ENCODE measurements around the gene ABHD17C. TPM values are rescaled to one million over a fixed set of nuclear protein-coding genes. Genes with fewer than 3 reads are reported as not detected.

Gene ABHD17C
- polyA plus RNA-seq, 2 of the 4 experiments (the other 2 are of a cell fraction): 14.0 to 23.7 TPM

DNA sequence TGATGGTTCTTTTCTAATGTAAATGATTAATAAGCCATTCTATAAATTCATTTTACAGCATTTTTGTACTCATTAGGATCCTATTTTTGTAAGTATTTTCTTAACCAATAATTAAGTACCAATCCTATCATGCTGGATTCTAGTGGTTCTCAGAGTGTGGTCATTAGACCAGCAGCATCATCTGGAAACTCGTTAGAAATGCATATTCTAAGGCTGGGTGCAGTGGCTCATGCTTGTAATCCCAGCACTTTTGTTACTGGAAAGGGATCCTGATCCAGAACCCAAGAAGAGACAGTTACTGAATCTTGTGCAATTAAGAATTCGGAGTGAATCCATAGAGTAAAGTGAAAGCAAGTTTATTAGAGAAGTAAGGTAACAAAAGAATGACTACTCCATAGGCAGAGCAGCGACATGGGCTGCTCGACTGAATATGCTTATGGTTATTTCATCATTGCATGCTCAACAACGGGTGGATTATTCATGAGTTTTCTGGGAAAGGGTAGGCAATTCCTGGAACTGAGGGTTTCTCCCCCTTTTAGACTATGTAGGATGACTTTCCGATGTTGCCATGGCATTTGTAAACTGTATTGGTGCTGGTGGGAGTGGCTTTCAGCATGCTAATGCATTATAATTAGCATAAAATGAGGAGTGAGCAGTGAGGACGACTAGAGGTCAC lies 74.2 kb downstream of the ABHD17C start:
- FAIRE-seq (no peak), DNase-seq (ENCODE audit: low read depth in 1 of 2, low spot score in 1 of 2) (no peak), ATAC-seq (no peak)
- no peak overlapping the region for H3K27ac ChIP-seq
- WGBS (ENCODE audit: missing lambda C conversion rate): 77% methylated on average over 7 of the region's 7 CpGs
- H3K9me3 ChIP-seq: no peaks in the 10 kb centered on the region
- ChIA-PET CTCF (interaction anchor here (1.2 to 7.2 kb wide), 4 partner anchors 9 to 497 kb away, joined by 3 to 96 read pairs (median 12); partner anchors contain the start of gene CEMIP), POLR2A (no interaction called here)
- TF ChIP-seq CEBPB (IDR thresholded peaks at IDR 0.05) (no peak), ESRRA (IDR thresholded peaks at IDR 0.05; ENCODE audit: borderline replicate concordance, low read length) (no peak), HOXB5 (CRISPR knock-in tag; IDR thresholded peaks at IDR 0.05) (no peak), EHF (CRISPR knock-in tag; IDR thresholded peaks at IDR 0.05) (no peak), SMC3 (IDR thresholded peaks at IDR 0.05) (no peak), TFCP2L1 (CRISPR knock-in tag; IDR thresholded peaks at IDR 0.05) (no peak), BHLHE40 (IDR thresholded peaks at IDR 0.05; ENCODE audit: low read depth, low read length) (no peak), POLR2AphosphoS2 (conservative IDR thresholded peaks at IDR 0.05; ENCODE audit: low read length) (no peak), FOSB (CRISPR knock-in tag; IDR thresholded peaks at IDR 0.05) (no peak), RAD21 (conservative IDR thresholded peaks at IDR 0.05 in 1 of 2, IDR thresholded peaks at IDR 0.05 in 1 of 2) (no peak)
- TF ChIP-seq, protein P1, sequence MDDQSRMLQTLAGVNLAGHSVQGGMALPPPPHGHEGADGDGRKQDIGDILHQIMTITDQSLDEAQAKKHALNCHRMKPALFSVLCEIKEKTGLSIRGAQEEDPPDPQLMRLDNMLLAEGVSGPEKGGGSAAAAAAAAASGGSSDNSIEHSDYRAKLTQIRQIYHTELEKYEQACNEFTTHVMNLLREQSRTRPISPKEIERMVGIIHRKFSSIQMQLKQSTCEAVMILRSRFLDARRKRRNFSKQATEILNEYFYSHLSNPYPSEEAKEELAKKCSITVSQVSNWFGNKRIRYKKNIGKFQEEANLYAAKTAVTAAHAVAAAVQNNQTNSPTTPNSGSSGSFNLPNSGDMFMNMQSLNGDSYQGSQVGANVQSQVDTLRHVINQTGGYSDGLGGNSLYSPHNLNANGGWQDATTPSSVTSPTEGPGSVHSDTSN (IDR thresholded peaks at IDR 0.05): no peak
- TF ChIP-seq, protein P2, sequence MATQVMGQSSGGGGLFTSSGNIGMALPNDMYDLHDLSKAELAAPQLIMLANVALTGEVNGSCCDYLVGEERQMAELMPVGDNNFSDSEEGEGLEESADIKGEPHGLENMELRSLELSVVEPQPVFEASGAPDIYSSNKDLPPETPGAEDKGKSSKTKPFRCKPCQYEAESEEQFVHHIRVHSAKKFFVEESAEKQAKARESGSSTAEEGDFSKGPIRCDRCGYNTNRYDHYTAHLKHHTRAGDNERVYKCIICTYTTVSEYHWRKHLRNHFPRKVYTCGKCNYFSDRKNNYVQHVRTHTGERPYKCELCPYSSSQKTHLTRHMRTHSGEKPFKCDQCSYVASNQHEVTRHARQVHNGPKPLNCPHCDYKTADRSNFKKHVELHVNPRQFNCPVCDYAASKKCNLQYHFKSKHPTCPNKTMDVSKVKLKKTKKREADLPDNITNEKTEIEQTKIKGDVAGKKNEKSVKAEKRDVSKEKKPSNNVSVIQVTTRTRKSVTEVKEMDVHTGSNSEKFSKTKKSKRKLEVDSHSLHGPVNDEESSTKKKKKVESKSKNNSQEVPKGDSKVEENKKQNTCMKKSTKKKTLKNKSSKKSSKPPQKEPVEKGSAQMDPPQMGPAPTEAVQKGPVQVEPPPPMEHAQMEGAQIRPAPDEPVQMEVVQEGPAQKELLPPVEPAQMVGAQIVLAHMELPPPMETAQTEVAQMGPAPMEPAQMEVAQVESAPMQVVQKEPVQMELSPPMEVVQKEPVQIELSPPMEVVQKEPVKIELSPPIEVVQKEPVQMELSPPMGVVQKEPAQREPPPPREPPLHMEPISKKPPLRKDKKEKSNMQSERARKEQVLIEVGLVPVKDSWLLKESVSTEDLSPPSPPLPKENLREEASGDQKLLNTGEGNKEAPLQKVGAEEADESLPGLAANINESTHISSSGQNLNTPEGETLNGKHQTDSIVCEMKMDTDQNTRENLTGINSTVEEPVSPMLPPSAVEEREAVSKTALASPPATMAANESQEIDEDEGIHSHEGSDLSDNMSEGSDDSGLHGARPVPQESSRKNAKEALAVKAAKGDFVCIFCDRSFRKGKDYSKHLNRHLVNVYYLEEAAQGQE (IDR thresholded peaks at IDR 0.05): no peak
- H3K4me3 ChIP-seq: no peak overlapping the region
- no peak overlapping the region for H3K4me2 ChIP-seq
- 0 out of 3 replicates have a peak, but pooled peaks cover 4% of the 10 kb centered on the region for H3K4me1 ChIP-seq

DNA sequence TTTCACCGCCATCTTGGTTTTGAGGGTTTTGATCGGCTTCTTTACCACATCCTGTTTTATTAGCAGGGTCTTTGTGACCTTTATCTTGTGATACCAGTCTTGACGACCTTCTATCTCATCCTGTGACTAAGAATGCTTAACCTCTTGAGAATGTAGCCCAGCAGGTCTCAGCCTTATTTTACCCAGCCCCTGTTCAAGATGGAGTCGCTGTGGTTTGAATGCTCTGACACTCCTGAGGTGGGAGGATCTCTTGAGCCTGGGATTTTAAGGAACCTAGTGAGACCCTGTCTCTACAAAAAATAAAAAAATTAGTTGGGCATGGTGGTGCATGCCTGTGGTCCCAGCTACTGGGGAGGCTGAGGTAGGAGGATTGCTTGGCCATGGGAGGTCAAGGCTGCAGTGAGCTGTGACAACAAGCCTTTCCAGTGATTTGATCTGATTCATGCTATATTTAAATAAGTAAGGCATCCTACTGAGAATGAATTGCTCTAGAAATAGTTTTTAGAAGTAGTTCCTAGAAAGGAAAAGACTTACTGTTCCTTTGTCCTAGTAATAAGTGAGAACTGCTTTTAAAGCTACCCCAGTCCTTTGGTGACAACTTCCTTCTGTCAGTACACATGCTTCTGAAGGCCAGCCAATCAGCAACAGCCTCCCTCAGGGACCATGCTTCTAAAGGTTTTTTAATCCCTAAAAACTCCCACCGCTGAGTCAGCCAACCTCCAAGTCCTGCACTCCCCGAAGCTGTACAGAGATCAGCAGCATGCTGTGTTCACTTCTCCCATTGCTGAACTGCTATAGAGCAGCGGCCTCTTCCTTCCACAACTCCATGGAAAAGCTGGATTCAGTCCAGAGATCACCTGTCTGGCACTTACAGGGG lies 75.0 kb downstream of the ABHD17C start:
- Histone ChIP-seq H3K4me1 (0 out of 3 replicates have a peak, but pooled peaks cover 4% of the 10 kb centered on the region), H3K4me3 (no peak overlapping the region), H3K4me2 (no peak overlapping the region), H3K27ac (no peak overlapping the region), H3K9me3 (no peaks in the 10 kb centered on the region)
- WGBS (ENCODE audit: missing lambda C conversion rate): 72% methylated on average over 7 of the region's 7 CpGs
- ChIA-PET POLR2A (no interaction called here), CTCF (interaction anchor here (0.7 to 4.2 kb wide), 6 partner anchors 9 to 496 kb away, joined by 3 to 39 read pairs (median 6); partner anchors contain the start of gene CEMIP)
- DNase-seq (ENCODE audit: low read depth in 1 of 2, low spot score in 1 of 2) (no peak), ATAC-seq (no peak), FAIRE-seq (no peak)
- TF ChIP-seq ZSCAN20 (CRISPR knock-in tag; IDR thresholded peaks at IDR 0.05): no peak
- TF ChIP-seq, protein P3, sequence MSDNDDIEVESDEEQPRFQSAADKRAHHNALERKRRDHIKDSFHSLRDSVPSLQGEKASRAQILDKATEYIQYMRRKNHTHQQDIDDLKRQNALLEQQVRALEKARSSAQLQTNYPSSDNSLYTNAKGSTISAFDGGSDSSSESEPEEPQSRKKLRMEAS (IDR thresholded peaks at IDR 0.05): no peak
- TF ChIP-seq KDM1A (IDR thresholded peaks at IDR 0.05; ENCODE audit: low read depth): no peak
- no peak for TF ChIP-seq RFX5 (IDR thresholded peaks at IDR 0.05)
- TF ChIP-seq MYC (IDR thresholded peaks at IDR 0.05; ENCODE audit: borderline replicate concordance, low read length): no peak
- TF ChIP-seq FOSB (CRISPR knock-in tag; IDR thresholded peaks at IDR 0.05): no peak
- TF ChIP-seq, protein P2 (IDR thresholded peaks at IDR 0.05): no peak
- no peak for TF ChIP-seq ZC3H11A (IDR thresholded peaks at IDR 0.05)
- no peak for TF ChIP-seq CBX8 (IDR thresholded peaks at IDR 0.05)
- TF ChIP-seq SMC3 (IDR thresholded peaks at IDR 0.05): no peak
- TF ChIP-seq, protein P4, sequence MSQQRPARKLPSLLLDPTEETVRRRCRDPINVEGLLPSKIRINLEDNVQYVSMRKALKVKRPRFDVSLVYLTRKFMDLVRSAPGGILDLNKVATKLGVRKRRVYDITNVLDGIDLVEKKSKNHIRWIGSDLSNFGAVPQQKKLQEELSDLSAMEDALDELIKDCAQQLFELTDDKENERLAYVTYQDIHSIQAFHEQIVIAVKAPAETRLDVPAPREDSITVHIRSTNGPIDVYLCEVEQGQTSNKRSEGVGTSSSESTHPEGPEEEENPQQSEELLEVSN (IDR thresholded peaks at IDR 0.05; ENCODE audit: borderline replicate concordance, low read depth): no peak
- TF ChIP-seq PHF8 (IDR thresholded peaks at IDR 0.05; ENCODE audit: borderline replicate concordance, low read depth): no peak
- TF ChIP-seq, protein P5, sequence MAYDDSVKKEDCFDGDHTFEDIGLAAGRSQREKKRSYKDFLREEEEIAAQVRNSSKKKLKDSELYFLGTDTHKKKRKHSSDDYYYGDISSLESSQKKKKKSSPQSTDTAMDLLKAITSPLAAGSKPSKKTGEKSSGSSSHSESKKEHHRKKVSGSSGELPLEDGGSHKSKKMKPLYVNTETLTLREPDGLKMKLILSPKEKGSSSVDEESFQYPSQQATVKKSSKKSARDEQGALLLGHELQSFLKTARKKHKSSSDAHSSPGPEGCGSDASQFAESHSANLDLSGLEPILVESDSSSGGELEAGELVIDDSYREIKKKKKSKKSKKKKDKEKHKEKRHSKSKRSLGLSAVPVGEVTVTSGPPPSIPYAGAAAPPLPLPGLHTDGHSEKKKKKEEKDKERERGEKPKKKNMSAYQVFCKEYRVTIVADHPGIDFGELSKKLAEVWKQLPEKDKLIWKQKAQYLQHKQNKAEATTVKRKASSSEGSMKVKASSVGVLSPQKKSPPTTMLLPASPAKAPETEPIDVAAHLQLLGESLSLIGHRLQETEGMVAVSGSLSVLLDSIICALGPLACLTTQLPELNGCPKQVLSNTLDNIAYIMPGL (CRISPR knock-in tag; IDR thresholded peaks at IDR 0.05; ENCODE audit: borderline replicate concordance): no peak
- no peak for TF ChIP-seq TFCP2L1 (CRISPR knock-in tag; IDR thresholded peaks at IDR 0.05)

Measured in A549 (cell line).